ENCODE measurements around the gene TMED4.

Gene TMED4
- total RNA-seq: 72.6 to 116 (median 102) reads per million in 17 experiments

DNA sequence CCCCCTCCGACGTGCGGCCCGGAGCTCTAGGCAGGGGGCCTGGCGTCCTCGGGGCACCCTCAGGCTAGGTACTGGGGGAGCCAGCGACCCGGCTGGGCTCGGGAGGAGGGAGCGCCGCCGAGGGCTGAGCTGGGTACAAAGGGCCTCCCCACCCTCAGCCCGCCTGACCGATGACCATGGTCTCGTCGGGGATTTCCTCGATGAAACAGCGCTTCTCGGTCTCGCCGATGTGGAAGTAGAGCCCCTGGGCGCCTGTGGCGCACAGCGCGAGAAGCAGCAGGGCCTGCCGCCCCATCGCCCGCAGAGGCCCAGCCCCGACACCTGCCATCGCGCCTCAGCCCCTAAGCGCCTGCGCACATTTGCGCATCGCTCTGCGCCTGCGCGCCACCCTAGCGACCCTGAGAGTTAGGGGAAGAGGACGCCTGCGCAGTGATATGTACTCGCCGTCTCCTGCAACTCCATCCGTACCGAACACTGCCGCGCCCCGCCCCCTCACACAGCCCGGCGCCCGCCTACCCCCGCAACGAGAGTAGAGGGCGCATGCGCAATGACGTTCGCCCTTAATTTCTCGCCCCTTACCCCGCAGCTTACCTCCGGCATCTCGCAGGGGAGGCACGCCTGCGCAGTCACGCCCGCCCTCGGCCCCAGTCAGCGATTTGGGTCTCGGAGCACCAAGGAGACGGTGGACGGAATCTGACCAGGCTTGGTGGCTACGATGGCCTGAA is at the start of gene TMED4:
Gene TMED4 (minus strand): TSS at position 353 of the 725 bp plus-strand sequence. CDS start 25 bp downstream, at position 328.
- DNase-seq: peak; percentile 99 to 100 (median 100)

- peak; percentile 61 to 82 (median 74) for DNase-seq
These were observed 49.6 kb upstream of the TMED4 start for GRCh38 chr7:44631458-44632115.

DNA sequence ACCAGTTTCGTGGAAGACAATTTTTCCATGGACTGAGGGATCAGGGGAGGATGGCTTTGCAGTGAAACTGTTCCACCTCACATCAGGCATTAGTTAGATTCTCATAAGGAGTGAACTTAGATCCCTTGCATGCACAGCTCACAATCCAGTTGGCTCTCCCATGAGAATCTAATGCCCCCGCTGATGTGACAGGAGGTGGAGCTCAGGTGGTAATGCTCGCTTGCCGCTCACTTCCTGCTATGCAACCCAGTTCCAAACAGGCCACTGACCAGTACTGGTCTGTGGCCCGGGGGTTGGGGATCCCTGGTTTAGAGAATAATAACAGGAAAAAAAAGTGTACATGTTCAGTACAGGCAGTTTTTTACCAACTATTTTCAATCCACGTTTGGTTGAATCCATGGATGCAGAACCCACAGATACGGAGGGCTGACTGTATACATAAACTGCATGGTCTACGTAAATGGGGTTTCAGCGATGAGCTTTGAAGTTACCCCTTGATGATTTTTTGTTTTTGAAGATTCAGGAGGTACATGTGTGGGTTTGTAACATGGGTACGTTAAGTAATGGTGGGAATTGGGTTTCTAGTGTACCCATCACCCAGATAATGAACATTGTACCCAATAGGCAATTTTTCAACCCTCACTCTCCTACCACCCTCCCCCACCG is 48.9 kb upstream of the TMED4 start:
- no peak for DNase-seq

DNA sequence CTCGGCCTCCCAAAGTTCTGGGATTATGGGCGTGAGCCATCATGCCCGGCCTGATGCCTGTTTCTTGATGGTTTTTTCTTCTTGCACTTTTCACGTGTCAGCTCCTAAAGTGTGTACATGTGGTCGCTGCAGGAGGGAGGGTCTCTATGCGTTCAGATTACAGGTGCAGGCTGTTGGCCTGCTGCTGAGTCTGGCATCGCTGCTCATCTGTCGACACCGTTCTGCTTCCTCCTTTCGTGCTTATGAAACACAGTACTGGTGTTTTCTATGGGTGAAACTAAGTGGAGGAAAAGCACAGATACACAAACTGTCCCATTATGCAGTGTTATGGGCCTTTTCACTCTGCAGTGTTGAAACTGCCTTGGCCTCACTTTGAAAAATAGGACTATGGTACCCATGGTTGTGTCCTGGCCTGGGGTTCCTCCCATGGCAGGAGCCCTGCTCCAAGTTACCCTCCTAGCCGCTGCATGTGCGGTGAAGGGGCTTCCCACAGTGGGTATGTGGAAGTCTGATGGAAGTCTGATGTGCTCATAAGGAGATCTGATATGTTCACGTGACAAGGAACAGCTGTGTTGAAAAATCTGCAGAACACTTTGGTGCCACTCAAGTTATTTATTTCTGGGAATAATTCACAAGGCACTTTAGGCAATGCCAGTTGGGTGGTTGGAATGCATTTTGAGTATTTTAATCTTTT is 47.9 kb upstream of the TMED4 start:
- DNase-seq: peak; percentile 35 to 66 (median 64)

DNA sequence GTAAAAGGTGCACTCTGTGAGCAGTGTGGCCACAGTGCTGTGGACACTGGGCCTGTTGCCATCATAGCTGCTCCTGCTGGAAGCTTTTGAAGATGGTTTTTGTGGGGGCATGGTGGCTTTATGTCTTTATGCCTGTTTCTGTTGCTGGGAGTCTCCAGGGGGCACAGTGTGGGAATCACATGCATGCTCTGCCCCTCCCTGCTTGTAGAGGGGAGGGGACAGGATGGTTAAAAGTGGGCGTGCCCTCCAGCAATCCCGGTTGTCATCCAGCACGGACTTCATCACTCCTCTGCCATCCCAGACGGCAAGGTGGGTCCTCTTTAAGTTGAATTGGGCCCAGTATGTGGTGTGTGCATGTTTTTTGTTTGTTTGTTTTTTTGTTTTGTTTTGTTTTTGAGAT is 44.6 kb upstream of the TMED4 start:
- no peak for DNase-seq

GRCh38 chr7:44625526-44626471 is 43.8 kb upstream of the TMED4 start:
- DNase-seq: no peak

- no peak for DNase-seq
These were observed 42.3 kb upstream of the TMED4 start for GRCh38 chr7:44624318-44624717.

GRCh38 chr7:44622342-44623151 is 40.5 kb upstream of the TMED4 start:
- DNase-seq: peak in 3 of 4 experiments; percentile 46 to 52 (median 49)

DNA sequence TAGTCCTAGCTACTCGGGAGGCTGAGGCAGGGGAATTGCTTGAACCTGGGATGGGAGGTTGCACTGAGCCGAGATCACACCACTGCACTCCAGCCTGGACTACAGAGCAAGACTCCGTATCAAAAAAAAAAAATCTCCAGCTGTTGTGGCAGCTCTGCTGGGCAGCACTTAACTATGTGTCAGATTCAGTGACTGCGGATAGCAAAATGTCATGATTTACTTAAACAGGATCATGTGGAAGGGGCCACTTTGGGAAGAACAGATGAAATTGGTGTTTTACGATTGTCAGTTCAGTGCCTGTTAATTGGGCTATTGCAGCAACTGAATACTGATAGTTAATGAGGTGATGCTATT is 39.7 kb upstream of the TMED4 start:
- no peak for DNase-seq

DNA sequence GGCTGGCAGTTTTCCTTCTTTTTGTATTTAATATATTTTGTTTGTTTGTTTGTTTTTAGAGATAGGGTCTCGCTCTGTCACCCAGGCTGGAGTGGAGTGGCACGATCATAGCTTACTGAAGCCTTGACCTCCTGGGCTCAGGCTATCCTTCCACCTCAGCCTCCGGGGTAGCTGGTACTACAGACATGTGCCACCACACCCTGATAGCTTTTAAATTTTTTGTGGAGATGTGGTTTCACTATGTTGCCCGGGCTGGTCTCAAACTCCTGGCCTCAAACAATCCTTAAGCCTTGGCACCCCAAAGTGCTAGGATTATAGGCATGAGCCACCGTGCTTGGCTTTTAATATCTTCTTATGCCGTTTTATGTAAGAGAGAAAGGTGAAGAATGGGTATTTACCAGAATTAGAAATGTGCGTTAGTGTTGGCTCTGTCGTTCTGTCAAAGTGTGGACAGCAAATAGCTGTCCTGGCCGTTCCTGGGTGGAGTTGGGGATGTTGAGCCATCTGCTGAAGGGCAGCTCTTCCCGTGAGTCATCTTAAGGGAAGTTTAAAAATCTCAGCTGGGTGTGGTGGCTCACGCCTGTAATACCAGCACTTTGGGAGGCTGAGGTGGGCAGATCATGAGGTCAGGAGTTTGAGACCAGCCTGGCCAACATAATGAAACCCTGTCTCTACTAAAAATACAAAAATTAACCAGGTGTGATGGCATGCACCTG is 39.2 kb upstream of the TMED4 start:
- DNase-seq: peak; percentile 63 to 85 (median 82)

- DNase-seq: no peak
These were observed 36.7 kb upstream of the TMED4 start for GRCh38 chr7:44618753-44619152.

DNA sequence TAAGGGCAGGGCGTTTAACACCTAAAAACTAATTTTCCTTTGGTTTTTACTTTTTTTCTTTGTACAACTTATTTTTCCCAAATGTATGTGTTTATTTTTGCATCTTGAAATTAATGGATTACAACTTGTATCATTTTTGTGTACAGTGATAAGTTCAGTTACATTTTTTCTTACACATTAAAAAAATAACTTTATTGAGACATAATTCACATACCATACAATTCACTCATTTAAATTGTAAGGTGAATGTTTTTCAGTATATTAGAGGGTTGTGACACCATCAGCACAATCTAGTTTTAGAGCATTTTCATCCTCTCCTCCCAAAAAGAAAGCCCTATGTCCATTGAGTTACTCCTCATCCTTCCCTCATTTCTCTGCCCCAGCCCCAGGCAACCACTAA is 36.0 kb upstream of the TMED4 start:
- DNase-seq: no peak

DNA sequence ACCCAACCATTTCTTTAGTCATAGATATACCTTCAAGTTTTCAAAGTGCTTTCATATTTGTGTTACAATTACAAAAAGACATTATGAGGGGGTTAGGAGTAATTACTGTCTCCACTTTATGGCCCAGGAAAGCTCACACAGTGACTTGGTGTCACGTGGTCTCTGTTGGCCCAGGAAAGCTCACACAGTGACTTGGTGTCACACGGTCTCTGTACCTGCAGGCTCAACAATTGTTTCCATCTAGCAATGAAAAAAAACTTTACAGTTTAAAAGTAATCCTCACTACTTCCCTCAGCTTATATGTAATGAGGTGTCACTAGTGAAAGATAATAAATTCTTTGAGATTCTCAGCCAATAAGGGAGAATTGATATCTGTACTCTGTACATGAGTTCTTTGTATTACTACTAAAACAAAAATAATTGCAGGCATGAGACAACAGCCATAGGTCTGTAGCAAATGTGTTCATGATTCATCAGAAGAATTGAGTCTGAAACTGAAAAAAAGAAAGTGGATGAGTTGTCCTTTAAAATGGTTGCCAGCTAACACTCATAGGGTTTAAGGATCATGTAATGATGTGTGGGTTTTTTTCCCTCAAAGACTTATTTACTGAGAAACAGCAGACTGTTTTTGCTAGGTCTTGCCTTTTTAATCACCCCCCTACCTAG is 35.3 kb upstream of the TMED4 start:
- peak in 2 of 4 experiments; percentile 36 to 49 for DNase-seq

GRCh38 chr7:44616545-44616944 is 34.5 kb upstream of the TMED4 start:
- DNase-seq: no peak

- no peak for DNase-seq
These were observed 33.8 kb upstream of the TMED4 start for GRCh38 chr7:44615793-44616192.

DNA sequence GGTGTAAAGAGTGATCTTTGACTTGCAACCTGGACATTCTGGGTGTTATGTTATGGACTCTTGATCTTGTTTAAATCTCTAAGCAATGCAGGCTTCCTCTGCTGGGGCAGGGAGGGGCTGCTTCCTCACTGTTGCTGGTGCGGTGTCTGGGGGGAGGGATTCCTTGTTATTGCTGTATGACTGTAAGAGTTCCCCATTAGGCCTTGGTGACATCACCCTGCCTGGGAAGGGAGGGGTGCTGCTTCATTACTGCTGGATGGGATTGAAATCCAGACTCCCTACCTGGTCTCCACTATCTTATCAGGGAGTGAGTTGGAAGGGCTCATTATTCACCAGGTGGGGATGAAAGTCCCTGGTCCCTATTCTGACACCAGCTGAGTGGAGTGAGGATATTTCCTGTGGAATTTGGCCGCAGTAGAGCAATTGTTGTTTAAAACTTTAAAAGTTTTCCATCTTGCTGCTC is 33.1 kb upstream of the TMED4 start:
- DNase-seq: peak; percentile 85 to 90 (median 89)

DNA sequence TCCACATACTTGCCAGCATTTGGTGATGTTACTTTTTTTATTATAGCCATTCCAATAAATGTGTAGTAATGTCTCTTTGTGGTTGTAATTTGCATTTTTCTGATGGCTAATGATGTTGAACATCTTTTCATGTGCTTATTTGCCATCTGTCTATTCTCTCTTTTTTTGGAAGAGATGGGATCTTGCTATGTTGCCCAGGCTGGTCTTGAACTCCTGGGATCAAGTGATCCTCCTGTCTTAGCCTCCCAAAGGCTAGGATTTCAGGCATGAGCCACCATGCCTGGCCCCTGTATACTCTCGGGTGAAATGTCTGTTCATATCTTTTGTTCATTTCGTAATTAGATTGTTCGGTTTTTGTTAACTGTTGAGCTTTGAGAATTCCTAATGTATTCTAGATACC is 27.8 kb upstream of the TMED4 start:
- no peak for DNase-seq

GRCh38 chr7:44608916-44609648 is 27.1 kb upstream of the TMED4 start:
- DNase-seq: peak in 1 of 4 experiments; percentile 36

All from suppressor macrophage (primary cell).